Measurements from ENCODE around the gene CACNA1C.
A peak's percentile ranks its signal among the peaks of the same experiment; 100 is the strongest.
"Not testable (repeated sequence)": the region's sequence is repeated elsewhere in the genome, so short reads cannot be mapped to it uniquely, and the experiment has no call there.

The CACNA1C gene

GRCh38 chr12:2076196-2076570, 23.4 kb downstream of the CACNA1C start:
- DNase-seq (ENCODE audit: low read depth in 2 of 2) = peak; percentile 70 to 78

GRCh38 chr12:2076728-2077127, 23.9 kb downstream of the CACNA1C start:
- DNase-seq (ENCODE audit: low read depth in 2 of 2) = no peak

DNA sequence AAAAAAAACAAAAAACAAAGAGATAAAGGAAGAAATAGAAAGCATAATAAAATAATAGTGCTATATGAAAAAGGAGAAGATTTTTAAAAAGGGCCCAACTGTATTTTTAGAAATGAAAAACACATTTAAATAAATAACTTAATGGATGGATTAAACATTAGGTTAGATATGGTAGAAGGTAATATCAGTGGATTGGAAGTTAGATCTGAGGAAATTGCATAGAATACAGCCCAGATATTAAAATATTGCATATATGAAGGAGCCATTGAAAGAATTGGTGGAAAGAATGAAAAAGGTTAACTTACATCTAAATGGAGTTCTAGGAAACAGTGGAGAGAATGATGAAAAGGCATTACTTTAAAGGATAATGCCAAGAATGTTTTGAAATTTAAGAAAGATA, 27.8 kb downstream of the CACNA1C start:
- DNase-seq (ENCODE audit: low read depth in 2 of 2) = no peak

DNA sequence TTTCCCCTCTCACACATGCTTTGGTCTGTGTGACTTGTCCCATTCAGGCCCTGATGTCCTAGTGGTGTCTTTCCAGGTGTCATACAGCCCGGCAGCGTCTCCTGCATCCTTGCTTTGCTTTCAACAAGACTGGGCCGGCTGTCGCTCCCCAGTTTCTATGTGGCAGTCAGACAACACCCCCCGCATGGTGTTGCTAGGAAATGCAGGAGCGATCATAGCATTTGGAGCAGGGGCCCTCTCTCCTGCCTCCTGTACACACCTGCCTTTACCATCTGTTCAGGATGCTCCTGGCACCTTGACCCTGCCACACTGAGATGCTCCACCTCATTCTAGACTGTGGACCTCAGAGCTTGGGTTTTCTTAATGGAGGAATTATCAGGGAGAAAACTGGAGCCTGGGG, 29.5 kb downstream of the CACNA1C start:
- DNase-seq (ENCODE audit: low read depth in 2 of 2) = no peak

DNA sequence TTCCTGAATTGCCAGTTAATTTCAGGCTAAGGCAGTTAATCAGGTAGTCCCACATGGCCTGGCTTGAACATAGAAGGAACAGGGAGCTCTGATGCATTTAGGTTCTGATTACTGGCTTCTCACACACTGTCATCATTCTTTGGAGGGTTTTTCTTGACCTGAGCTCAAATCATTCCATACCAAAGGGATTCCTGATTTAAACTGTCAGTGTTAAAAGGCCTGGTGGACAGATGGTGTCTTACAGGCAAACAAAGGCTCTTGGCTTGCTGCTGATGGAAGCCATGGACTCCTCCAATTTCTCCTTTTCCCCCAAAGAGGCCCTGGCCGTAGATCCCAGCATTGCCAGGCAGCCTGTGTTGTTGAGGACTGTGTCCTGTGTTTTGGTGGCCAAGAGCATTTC, 30.2 kb downstream of the CACNA1C start:
- DNase-seq (ENCODE audit: low read depth in 2 of 2) = peak; percentile 28 to 29

DNA sequence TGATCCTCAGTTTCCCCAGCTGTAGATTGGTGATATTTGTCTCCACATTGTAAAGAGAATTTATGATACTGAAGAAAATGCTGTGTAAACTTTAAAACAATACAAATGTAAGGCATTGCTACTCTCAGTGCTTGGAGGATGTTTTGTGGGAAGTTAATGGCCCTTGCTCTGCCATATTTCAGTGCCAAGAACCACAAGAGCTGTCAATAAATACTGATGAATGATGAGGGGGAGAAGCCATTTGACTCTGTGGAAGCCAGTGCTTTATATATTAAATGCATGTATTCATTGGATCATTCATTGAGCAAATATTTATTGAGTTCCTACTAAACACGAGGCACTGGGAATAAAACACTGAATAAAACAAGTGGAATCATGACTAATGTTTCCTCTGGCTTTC, 30.8 kb downstream of the CACNA1C start:
- peak; percentile 65 to 66 for DNase-seq (ENCODE audit: low read depth in 2 of 2)

DNA sequence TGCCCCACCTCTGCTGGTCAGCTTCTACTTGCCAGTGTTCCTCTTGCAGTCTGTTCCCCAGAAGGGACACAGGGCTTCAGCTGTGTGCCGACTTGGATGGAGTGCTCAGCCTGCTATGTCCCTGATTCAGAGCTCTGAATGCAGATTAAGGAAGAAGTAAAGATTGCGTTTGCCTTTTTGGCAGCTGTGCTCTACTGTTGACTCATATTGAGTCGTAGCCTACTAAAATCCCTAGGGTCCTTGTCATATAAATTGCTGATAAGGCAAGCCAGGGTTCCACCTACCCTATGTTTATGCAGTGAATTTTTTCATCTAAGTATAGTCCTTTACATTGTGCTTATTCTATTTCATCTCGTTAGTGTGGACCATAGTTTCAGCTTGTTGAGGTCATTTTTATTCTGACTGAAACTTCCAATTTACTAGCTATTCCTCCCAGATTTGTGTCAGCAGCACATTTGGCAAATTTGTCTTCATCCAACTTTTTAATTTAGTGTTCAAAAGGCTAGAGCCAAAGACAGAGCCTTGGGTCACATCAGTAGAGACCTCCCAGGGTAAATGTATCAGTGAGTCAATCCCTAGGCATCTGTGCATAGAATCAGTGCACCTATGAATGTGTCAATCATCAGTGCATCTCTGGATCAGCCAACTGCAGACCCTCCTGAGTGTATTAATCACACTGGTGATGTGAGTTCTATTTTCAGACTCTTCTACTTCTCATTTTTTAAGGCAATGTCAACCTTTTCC, 31.9 kb downstream of the CACNA1C start:
- peak; percentile 58 to 61 for DNase-seq (ENCODE audit: low read depth in 2 of 2)

DNA sequence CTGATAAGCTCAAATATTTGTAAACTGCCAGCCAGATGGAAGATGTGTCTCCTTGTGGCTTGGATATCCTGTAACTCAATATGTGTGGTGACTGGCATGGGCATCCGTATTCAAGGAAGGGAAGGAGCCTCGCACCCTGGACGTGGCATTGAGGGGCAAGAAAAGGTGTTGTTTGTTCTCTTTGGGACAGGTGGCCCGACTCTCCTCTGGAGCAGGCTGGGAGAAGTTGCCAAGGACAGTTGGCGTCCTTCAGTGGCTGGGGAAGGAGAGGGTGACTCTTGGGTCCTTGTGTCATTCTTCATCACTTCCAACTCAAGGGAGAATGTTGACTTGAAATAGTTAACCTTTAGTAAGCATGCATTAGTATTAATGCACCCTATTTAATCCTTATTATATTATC, 39.6 kb downstream of the CACNA1C start:
- DNase-seq (ENCODE audit: low read depth in 2 of 2) = no peak

DNA sequence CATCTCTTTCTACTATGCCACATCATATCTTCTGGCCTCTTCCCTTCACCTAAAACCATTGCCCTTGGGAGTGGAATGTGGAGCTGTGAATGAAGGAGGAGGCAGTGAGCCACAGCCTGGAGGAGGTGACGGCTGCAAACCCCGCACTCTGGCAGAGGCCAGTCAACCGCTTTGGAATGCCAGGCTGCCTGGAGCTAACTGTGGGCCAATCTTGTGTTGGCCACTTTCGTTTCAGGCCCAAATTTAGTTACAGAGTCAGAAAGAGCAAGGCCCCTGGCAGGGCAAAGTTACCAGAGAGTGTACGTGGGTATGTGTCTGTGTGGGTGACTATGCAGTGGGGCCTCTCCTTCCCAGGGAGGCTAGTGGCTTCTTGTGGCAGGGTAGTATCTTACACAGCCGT, 40.1 kb downstream of the CACNA1C start:
- no peak for DNase-seq (ENCODE audit: low read depth in 2 of 2)

- DNase-seq (ENCODE audit: low read depth in 2 of 2) = no peak
Observed at GRCh38 chr12:2094597-2094996, 41.8 kb downstream of the CACNA1C start.

DNA sequence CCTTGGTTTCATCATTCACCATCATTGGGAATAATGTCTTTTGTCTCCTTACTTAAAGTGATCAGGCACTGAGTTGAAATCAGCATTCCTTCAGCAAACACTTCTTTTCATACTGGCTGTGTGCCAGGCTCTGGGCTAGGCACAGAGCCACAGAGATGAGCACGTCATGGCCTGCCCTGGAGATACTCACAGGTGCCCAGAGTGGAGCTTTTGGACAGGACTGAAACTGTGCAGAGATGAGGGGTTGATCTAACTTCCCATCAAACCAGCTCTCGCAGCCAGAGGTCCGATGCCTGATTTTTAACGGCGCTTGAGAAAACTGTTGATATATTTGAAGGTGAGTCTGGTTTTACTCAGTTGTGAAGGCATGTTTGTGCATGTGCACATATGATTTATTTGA, 43.1 kb downstream of the CACNA1C start:
- no peak for DNase-seq (ENCODE audit: low read depth in 2 of 2)

- DNase-seq (ENCODE audit: low read depth in 2 of 2) = no peak
Observed at GRCh38 chr12:2097617-2098016, 44.8 kb downstream of the CACNA1C start.

GRCh38 chr12:2098852-2099251, 46.1 kb downstream of the CACNA1C start:
- DNase-seq (ENCODE audit: low read depth in 2 of 2) = no peak

DNA sequence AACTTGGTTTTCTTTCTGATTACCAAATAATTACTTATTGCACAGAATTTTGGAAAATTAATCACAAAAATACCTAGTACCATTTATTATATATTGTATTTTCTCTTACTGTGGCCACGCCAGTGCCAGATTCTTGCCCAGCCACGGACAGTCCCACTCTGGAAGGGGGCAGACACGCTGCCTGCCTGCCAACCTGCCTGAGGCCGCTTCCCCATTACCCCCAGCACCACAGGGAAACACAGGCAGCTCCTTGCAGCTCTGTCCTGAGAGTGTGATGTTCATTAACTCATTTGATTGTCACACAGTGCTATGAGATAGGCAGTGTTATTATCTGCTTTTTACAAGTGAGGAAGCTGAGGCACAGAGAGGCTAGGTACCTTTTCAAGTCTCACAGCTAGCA, 46.8 kb downstream of the CACNA1C start:
- DNase-seq (ENCODE audit: low read depth in 2 of 2) = no peak

- DNase-seq (ENCODE audit: low read depth in 2 of 2) = no peak
Observed at GRCh38 chr12:2101359-2101758, 48.6 kb downstream of the CACNA1C start.

- no peak for DNase-seq (ENCODE audit: low read depth in 2 of 2)
Observed at GRCh38 chr12:2101771-2102170, 49.0 kb downstream of the CACNA1C start.

- DNase-seq (ENCODE audit: low read depth in 2 of 2) = not testable (repeated sequence)
Observed at GRCh38 chr12:2102736-2103135, 49.9 kb downstream of the CACNA1C start.

DNA sequence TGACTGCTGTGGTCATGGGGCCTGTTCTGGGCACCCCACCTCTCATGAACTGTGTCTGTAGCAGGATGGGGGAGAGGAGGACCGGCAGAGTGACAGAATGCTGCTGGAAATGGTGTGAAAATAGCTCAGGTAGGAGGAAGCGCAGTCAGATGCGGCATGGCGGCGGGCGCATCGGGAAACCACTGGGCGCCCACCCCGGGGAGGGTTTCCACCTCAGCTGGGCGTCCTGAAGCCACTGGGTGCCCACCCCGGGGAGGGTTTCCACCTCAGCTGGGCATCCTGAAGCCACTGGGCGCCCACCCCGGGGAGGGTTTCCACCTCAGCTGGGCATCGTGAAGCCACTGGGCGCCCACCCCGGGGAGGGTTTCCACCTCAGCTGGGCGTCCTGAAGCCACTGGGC, 52.6 kb downstream of the CACNA1C start:
- not testable (repeated sequence) for DNase-seq (ENCODE audit: low read depth in 2 of 2)

GRCh38 chr12:2108166-2108565, 55.4 kb downstream of the CACNA1C start:
- no peak for DNase-seq (ENCODE audit: low read depth in 2 of 2)

- DNase-seq (ENCODE audit: low read depth in 2 of 2) = no peak
Observed at GRCh38 chr12:2108975-2109671, 56.3 kb downstream of the CACNA1C start.

DNA sequence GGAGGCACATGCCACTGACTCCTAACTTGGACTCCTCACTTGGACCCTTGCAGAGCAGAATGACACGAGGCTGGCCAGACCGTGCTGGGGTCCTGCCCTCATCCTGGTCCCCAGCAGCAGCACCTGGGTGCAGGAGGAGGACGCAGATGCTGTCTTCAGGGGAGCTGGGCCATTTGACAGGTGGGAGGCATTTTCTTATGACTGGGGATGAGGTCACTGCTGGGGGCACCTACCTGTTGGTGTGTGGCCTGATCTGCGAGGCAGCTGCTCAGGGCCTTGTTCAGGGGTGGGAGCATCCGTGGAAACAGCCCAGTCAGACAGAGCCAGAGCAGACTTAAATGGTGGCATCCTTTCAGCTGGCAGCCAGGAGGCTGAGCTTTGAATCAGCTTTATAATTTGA, 57.3 kb downstream of the CACNA1C start:
- no peak for DNase-seq (ENCODE audit: low read depth in 2 of 2)

- no peak for DNase-seq (ENCODE audit: low read depth in 2 of 2)
Observed at GRCh38 chr12:2110849-2111566, 58.2 kb downstream of the CACNA1C start.

DNA sequence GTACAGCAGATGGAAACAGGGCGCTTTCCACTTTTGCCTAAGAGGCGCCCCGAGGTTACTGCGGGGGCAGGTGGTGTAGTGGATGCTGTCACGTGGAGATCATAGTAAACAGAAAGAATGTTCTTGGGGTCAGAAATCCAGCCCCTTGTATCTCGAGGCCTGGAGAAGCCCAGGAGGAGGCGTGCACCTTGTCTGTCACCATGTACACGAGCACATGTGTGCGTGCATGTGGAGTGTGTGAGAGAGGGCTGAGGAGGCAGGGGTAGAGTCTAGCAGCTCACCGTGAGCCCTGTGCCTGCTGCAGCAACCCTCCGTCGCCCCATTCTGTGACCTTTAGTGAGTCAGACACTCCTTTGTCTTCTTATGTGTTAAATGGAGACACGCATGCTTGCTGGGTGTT, 59.0 kb downstream of the CACNA1C start:
- DNase-seq (ENCODE audit: low read depth in 2 of 2) = no peak
